ENCODE measurements around the gene POLK.

DNA sequence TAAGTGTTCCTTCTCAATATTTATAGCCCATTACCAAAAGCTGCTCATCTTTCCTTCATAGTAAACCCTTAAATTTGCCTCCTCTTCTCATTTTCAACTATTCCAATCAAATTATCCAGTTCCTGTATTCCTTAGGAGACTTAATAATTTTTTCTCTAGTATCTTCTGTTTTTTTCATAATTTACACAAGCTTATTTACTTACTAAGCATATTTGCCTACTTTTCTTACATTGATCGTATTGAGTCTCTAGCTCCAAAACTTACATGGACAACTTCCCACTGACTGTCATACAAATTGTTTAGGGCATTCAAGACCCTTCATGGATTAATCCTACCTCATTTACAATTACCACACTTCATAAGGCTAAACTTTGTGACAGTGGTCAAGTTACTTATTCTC lies 3.9 kb upstream of the POLK start:
- TF ChIP-seq YY1 (IDR thresholded peaks at IDR 0.05; ENCODE audit: insufficient read depth, insufficient read length) (no peak), ZNF274 (IDR thresholded peaks at IDR 0.05; ENCODE audit: low read depth, low read length) (no peak), SUZ12 (IDR thresholded peaks at IDR 0.05; ENCODE audit: extremely low read depth, insufficient read depth, insufficient read length) (no peak)

Measured in NT2/D1 (cell line).